ENCODE data around the gene TIMM44.
A peak's percentile ranks its signal among the peaks of the same experiment; 100 is the strongest.
"Not testable (repeated sequence)": the region's sequence is repeated elsewhere in the genome, so short reads cannot be mapped to it uniquely, and the experiment has no call there.

The TIMM44 gene

DNA sequence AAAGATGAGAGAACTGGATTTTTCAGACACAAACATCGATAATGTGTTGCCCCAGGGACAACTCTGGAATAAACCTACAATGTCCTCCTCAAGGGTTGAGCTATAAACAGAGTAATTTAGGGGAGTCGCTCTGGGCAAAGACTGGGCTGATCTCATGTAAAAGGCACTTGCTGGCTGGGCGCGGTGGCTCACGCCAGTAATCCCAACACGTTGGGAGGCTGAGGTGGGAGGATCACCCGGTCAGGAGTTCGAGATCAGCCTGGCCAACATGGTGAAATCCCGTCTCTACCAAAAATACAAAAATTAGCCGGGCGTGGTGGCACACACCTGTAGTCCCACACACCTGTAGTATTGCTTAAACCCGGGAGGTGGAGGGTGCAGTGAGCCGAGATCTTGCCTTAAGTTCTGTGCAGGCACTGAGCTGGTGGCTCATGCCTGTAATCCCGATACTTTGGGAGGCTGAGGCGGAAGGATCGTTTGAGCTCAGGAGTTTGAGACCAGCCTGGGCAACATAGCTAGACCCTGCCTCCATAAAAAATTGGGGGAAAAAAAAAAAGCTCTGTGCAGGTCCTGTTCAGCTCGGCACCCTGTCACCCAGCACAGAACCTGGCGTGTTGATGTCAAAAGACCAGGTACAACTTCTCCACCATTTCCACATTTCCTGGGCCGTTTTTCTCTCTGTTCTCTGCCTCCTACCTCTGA lies 1.4 kb downstream of the TIMM44 start:
- DNase-seq = no peak

DNA sequence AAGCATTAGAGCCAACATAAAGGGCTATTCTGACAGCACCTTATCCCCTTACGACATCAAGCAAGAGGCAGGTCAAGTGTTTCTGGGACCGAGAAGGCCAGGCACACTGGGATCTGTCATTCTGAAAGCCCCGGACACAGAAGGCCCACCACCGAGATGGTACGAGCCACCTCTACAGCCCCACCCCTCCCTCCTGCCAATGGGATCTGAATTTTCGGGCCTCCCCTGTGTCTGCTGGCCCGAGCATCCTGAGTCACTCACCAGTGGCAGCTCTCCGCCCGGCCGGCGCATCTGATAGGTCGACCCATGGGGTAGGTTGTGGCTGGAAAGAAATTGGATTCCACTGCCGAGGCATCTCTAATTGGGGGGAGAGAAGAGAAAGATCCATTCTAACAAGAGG lies 2.6 kb downstream of the TIMM44 start:
- DNase-seq = no peak

DNA sequence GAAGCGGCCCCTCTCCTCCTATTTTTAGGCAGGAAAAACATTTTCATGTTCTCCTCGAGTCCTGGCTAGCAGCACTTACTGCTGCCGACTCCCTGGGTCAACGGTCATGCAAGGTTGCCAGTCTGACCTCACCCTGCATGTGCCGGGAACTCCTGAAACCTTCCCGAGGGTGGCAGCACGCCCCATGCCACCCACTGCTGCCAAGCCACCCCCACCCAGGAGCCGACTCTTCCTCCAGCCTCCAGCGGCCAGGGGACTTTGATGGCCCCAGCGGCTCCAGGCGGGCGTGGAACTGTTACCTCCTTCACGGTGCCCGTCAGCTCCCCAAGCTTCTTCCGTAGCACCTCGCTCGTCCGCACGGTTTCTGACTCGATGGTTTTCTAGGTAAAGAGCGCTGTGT lies 8.7 kb downstream of the TIMM44 start:
- DNase-seq = no peak

DNA sequence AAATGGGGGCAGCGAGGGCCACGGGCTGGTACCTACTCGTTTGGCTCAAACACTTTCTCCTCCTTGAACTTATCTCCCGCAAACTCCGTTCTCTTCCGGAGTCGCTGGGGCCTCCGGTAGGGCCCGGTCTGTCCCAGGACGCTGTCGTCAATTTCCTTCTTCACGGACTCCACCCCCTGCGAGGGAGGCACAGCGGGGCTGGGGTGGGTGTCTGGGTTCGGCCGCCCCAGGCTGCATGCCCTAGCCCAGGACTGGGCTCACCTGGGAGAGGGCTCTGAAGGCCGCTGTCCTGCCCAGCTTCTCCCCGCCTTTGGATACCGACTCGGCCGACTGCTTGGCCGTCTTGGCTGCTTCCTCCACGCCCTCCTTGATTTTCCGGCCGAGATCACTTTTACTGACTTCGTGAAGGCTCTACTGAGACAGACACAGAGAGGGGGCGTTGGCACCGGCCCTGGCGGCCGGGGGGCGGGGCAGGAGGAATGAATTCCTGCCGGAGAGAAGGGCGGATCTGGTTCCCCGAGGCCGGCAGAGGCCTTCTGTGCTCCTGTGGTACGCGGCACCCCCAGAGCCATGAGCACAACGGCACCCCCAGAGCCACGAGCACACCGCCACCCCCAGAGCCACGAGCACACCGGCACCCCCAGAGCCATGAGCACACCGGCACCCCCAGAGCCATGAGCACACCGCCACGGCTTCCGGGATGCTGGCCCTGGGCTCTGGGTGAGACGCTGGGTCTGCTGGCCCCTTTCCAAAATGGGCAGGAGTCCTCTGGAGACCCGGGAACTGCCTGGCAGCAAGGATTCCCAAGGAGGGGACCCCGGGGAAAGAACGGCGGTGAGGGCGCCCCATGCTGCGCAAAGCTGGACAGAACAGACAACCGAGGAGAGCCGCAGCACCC lies 9.4 kb downstream of the TIMM44 start:
- DNase-seq = no peak

DNA sequence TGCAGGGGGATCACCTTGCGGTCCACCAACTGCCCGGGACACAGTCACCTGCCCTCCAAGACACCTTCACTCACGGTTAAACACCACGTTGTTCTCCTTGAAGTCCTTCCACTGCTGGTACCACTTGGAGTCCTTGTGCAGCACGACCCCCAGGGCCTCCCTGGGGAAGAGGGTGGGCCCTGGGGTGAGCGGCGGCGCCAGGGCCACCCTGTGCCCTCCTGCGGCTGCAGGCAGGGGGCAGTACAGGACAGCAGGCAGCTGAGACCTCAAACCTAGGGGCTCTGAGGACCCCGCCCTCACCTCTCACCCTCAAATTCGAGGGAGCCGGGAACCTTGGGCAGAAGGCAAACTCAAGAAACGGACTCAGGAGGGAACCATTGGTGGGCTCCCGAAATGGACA lies 10.1 kb downstream of the TIMM44 start:
- no peak for DNase-seq

DNA sequence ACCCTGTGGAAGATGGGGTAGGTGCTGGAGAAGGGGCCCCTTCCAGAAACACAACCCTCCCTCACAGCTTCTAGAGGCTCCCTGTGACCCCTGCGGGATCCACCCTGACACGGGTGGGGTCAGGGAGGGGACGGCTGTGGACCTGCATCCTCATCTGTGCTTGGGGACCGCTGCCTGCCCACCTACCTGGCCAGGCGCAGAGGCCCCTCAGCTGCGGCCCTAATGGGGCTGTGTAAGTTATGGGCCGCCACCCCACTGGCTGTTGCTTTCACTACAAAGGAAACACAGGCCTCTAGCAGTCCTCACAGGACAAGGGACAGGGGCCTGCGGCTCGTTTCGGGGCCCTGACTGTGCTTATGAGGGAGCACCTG lies 10.6 kb downstream of the TIMM44 start:
- DNase-seq = no peak

DNA sequence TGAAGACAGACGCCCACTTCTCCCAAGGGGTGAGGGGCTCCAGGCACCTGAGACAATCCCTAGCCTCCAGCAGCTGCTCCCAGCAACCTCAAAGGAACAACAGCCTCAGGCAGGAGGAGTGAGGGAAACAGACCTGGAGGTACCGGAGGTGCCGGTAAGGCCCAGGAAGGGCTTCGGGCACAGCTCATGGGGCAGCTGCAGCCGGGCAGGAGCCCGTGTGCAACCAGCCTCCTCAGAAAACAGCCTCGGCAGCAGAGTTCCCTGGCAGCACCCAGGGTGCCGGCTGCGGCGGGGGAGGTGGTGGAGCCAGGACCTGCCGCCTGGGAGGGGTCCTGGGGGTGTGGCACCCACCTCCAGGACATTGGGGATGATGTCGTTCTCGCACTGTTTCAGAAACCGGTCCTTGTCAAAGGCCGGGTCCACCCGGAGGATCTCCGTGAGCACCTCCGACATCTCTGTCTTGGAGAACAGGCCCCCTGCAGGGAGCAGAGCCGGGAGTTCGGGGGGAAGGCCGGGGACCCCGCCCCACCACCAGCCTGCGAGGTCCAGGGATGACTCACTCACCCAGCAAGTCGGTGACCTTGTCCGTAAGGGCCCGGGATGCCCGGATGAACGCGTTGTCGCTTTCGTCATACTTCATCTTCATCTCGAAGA lies 11.1 kb downstream of the TIMM44 start:
- DNase-seq = no peak

DNA sequence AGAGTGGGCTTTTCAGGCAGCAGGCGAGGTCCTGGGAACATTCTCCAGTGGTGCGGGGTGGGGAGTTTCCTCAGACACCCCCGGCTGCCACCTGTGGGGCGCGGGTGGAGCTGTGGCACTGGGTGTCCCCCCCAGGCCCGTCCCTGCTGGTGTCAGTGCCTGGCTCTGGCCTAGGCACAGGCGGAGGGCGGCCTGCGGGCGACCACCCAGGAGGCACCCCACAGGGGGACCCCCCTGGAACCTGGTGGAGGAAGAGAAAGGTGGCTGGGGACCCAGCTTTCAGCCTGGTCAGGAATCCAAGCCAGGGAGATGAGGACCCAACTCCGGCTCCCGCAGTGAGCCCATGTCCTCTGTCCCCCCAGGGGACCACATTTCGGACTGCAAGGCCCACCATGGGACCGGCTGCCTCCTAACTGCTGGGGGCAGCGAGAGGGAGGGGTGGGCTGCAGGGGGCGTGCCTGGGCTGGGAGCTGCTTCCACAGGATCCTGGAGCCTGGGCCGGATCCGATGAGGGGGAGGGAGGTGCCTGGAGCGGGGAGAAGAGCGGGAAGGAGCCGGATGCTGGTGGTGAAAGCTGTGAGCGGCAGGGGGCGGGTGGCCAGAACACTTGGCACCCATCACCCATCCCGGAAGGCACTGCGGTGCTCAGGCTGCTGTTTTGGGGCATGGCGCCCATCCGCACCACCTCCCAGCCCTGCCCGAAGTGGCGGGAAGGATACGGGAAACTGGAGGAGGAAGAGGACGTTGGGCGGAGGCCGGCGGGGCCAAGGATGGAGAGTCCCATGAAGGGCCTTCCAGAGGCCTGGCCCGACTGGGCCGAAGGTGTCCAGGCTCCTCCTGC lies 12.0 kb downstream of the TIMM44 start:
- no peak for DNase-seq

DNA sequence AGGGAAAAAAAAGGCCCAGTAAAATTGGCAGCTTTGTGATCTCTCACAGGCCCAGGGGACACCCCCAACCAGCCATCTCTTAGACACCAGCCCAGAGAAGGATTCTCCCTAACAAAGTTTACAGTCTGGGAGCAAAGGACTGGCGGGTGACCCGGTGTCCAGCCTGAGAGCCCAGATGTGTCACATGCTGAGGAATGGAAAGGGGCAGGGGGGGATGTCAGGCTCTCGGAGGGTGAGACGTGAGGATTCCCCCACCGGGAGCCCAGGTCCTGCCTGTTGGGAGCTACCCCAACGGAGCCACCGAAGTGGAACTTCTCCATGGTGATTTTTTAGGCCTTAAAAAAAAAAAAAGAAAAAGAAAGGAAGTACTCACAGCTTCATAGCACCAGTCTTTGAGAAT lies 12.7 kb downstream of the TIMM44 start:
- DNase-seq = no peak

DNA sequence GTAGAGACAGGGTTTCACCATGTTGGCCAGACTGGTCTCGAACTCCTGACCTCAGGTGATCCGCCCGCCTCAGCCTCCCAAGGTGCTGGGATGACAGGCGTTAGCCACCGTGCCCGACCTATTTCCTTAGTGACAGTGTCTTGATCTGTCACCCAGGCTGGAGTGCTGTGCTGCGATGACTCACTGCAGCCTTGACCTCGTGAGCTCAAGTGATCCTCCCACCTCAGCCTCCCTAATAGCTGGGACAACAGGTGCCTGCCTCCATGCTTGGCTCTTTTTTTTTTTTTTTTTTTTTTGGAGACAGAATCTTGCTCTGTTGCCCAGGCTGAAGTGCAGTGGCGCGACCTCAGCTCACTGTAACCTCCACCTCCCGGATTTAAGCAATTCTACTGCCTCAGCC lies 13.4 kb downstream of the TIMM44 start:
- not testable (repeated sequence) for DNase-seq

DNA sequence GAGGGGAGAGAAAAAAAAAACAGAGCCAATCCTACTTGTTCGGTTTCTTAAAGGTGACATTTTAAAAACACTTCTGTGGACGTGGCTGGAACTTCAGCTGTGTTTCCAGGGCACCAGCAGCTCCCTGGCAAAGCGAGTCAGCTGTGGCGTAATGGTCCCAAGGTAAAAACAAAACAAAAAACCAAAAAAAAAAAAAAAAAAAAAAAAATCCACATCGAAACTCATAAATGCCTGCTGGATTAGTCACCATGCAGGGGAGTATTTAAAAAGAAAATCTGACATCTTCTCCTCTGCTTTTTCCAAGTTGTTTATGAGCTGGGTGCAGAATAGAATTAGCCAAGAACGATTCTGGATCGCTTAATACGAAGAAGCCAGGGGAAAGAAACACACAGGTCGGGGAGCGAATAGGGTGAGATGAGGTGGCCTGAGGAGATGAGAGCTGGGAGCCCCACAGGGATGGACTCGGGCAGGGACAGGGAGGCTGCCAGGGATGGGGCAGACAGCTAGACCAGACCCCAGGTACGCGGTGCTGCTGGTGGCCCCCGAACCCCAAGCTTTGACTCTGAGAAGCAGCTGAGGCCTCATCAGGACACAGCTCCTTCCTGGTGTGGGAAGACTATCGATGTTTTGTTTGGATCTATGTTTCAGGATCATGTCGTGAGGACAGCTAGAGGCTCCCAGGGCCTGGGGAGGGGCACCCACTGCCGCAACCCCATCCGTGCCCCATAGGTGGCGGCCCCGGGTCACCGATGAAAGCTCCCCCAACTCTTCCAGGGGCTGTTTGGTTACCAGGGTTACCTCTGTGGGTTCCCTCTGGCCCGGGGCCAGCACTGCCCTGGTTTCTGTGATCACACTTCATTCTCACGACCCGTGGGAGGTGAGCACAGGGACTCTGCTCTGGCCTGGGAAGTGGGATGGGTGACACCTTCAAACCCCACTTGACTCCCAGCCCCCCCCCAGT lies 14.4 kb downstream of the TIMM44 start:
- peak; percentile 65 for DNase-seq

DNA sequence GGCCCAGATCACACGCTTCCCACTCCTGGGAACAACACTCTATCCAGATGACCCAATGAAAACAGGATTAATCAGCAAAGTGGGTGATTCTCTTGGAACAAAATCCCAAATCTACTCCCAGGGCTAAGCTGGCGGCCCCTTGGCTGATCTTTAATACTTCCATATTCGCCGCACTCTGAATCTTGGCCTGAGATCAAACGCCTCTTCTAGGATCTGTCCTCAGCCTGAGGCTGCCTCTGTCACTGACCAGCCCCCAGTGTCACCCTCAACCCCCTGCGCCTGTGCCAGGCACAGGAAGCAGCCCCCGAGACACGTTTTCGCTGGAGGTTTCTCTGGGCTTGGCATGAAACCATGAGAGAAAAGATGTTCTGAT lies 15.1 kb downstream of the TIMM44 start:
- no peak for DNase-seq

DNA sequence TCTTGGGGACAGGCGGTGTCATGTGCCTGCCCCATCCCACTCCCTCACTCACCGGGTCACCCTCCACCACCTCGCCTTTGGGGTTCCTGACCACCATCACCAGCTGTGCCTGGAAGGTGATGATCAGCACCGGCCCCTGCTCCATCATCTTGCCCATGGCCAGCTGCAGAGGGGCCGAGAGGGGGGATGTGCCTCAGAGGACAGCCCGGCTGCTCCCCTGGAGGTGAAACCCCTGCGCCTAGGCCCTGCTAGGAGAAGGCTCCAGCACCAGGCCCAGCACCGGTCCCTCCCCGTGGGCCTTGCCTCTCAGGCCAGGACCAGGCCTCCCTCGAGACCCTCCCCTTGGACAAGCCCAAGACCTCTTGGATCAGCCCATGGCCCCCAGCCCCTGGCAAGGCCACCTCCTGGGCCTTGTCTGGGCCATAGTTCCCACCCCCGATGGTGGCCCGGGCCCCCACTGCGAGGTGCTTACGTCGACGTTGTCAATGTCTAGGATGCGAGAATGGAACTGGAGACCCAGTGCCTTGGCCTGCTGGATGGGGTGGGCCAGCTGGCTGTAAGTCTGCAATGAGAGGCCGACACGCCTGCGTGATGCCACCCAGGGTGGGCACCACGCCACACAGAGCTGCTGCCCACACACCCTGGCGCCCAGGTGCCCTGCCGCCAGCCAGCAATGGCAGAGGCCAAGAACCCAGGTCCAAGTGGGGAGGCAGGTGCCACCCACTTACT lies 15.7 kb downstream of the TIMM44 start:
- DNase-seq = no peak

DNA sequence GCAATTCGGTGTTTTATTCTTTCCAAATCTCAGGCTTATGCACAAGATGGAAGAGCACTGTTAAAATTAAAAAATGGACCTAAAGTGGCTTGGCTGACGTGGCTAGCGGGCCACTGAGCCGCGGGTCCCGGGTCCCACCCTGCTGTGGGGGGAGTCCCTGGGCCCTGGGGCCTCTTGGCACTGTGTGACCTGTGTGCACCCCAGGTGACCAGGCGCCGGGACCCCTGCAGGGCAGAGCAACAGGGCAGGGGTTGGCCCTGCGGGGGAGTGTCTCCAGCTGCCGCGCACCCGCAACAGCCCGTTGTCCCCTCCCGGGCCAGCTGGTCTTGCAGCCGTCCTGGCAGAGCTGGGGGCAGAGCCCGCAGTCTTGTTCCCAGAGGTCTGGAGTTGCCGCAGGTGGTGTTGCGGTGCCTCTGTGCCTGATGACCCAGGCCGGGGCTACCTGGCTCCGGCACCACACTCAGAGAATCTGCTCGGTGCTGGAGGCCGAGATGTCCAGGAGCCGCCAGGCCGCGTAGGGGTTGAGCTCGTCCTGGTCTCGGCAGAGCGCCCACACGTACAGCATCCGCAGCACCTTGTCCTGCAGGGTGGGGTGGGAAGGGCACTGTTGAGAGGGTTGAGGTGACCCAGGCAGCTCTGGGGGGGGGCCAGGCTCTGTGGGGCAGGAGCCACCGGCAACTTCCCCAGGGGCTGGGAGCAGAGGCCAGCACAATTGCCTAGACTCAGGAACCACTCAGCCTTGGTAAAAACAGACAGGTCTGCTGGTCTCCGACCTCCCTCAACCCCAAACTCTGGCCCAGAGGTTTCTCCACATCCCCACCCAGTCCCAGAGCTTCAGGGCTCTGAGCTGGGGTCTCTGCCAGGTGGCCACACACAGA lies 16.5 kb downstream of the TIMM44 start:
- no peak for DNase-seq

DNA sequence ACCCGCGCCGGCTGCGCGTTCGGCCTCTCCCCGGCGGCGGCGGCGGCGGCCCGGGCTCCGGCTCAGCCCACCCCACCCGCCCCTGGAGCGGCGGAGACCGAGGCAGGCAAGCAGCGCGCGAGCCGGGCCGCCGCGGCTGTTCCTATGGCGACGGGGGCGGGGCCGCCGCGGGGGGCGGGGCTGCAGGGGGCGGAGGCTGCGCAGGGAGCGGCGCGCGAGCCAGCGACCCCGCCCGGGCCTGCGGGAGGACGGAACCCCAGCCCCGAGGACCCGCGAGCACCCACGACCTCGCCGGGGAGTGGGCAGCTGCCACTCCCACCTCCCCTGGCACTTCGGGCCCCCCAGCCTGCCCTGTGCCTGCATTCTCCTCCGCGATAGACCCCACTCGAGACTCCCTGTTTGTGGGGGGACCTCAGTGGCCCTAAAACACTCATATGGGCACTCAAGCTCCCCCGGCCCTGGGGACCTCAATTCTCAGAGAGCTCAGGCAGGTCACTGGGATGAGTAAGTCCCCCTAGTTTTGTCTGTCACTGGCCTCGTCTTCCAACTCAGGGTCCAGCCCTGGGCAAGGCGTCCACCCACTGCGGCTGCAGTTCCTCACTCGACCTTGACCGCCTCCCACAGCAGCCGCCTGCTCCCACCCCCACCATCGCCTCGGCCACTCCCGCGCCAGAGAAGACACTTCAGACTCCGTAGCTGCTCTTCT lies 17.3 kb downstream of the TIMM44 start, which contains the start of gene CTXN1:
TSS of gene CTXN1 (minus strand) at position 115 of the 706 bp plus-strand sequence. CDS start 597 bp downstream, outside the sequence.
- DNase-seq = peak; percentile 79

DNA sequence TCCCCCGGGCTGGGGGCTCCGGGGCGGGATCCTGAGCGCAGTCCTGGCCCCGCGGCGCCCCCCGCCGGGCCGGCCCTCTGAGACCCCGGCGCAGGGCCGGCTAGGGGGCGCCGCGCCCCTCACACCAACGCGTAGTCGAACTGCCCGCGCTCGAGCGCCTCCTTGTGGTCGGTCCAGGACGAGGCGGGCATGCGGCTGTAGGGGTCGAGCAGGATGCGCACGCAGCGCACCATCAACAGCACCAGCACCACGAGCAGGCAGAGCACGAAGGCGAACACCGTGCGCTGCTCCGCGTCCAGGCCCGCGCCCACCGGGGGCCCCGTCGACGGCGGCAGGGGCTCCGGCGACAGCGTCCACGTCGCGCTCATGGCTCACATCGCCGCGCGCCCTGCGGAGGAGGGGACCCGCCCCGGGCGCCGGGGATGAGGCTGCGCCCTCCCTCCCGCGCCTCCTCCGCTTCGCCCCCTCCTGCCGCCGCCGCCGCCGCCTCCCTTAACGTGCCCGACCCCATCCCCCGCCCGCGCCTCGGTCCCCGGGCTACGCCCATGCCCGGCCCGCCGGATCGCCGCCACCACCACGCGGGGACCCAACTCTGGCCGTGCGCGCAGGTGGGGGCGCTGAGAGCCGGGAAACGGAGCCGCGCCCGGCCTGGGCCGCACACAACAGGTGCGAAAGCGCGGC lies 18.2 kb downstream of the TIMM44 start:
- peak; percentile 81 for DNase-seq

DNA sequence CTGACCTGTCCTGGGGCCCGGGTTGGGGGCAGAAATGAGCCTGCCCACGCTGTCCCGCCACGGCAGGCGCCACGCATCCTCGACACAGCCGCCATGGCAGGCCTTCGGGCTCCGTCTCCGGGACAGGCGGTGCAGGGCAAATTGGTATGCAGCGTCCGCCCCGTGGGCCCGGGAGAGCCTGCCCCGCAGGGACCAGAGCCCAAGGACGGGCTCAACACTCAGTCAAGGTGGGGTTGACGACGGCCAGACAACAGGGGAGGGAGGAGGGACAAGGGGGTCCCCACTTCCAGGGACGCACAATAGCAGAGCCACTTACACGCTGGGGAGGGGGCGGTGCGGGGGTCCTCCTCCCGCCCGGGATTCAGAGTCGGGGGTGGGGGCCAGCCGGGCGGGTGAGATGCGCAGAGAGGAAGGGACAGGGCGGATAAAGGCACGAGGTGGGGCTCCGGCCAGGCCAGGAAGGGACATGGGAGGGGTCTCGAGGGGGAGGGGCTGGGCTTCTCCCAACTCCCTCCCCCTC lies 18.8 kb downstream of the TIMM44 start:
- no peak for DNase-seq

DNA sequence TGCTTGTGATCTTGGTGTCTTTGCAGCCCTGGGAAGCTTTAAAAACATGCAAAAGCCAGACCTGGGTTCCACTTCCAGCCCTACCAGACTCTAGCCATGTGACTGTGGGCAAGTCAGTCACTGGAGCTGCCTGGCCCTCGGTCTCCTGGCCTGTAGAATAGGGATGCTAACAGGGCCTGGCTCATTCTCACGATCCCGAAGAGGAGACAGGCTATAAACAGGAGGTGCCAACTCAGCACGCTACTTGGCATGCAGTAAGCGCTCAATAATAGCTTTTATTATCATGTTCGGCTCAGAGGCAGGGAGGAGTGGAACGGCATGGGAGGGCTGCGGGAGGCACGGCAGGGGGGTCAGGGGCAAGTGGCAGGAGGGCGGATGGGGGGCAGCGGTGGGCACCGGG lies 19.2 kb downstream of the TIMM44 start:
- no peak for DNase-seq
